GM12878 (cell line): ENCODE data around the gene POU2F1.

Experiments
- CTCF ChIP-seq, 3 experiments: IDR thresholded peaks in 2 of 3; conservative IDR thresholded peaks in 1 of 3; 2 replicates each; pipeline ENCODE4 v1.5.1; 2011; ENCODE audit warnings: low read depth in 3 of 3, low read length in 3 of 3, mild to moderate bottlenecking in 3 of 3, control low read depth in 2 of 3, moderate library complexity in 2 of 3, inconsistent platforms in 1 of 3, mixed read lengths in 1 of 3; ENCODE audit not compliant: control insufficient read depth in 2 of 3, insufficient read depth in 1 of 3; ENCODE audit errors: extremely low read depth in 1 of 3
- NFYA ChIP-seq: IDR thresholded peaks from 2 replicates; pipeline ENCODE4 v1.6.1; 2011; ENCODE audit warnings: low read depth, mild to moderate bottlenecking, low read length, improper control_type of control experiment, borderline replicate concordance
- PAX8 ChIP-seq: fragments of 450-650 bp; IDR thresholded peaks from 2 replicates; pipeline ENCODE4 v1.6.1; 2017; ENCODE audit warnings: mild to moderate bottlenecking, moderate library complexity
- STAT3 ChIP-seq: IDR thresholded peaks from 2 replicates; pipeline ENCODE4 v1.6.1; 2011; ENCODE audit warnings: low read depth, low read length, improper control_type of control experiment

- TF ChIP-seq PAX8 (no peak), CTCF (IDR thresholded peaks at IDR 0.05 in 2 of 3, conservative IDR thresholded peaks at IDR 0.05 in 1 of 3; ENCODE audit: control insufficient read depth in 2 of 3, extremely low read depth in 1 of 3, insufficient read depth in 1 of 3, low read depth in 3 of 3, low read length in 3 of 3) (no peak), NFYA (no peak), STAT3 (no peak)
Observed at GRCh38 chr1:167237000-167237399, 16.3 kb downstream of the POU2F1 start.
